ENCODE data around the gene ERG.

The ERG gene

DNA sequence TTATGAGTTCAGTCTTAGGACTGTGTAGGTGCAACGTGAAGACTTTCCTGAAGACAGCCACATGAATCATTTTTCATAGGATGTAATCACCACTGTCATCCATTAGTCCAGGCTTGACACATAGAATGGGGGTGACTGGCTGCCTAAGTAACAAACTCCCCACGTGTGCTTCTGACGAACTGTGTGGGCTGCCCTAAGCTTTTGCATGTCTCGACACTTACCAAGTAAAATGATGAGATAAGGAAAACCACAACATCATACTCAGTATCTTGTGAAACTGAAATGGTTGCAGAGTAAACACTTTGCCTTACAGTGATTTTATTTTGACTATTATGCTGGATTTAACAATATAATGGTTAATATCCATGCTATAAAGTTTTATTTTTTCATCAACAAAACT, 19.5 kb downstream of the ERG start:
- TF ChIP-seq SPI1 (IDR thresholded peaks at IDR 0.05; ENCODE audit: borderline replicate concordance, low read depth), result no peak
- TF ChIP-seq, protein P1, sequence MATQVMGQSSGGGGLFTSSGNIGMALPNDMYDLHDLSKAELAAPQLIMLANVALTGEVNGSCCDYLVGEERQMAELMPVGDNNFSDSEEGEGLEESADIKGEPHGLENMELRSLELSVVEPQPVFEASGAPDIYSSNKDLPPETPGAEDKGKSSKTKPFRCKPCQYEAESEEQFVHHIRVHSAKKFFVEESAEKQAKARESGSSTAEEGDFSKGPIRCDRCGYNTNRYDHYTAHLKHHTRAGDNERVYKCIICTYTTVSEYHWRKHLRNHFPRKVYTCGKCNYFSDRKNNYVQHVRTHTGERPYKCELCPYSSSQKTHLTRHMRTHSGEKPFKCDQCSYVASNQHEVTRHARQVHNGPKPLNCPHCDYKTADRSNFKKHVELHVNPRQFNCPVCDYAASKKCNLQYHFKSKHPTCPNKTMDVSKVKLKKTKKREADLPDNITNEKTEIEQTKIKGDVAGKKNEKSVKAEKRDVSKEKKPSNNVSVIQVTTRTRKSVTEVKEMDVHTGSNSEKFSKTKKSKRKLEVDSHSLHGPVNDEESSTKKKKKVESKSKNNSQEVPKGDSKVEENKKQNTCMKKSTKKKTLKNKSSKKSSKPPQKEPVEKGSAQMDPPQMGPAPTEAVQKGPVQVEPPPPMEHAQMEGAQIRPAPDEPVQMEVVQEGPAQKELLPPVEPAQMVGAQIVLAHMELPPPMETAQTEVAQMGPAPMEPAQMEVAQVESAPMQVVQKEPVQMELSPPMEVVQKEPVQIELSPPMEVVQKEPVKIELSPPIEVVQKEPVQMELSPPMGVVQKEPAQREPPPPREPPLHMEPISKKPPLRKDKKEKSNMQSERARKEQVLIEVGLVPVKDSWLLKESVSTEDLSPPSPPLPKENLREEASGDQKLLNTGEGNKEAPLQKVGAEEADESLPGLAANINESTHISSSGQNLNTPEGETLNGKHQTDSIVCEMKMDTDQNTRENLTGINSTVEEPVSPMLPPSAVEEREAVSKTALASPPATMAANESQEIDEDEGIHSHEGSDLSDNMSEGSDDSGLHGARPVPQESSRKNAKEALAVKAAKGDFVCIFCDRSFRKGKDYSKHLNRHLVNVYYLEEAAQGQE (IDR thresholded peaks at IDR 0.05; ENCODE audit: insufficient replicate concordance, low read depth), result no peak
- TF ChIP-seq POLR2AphosphoS5 (IDR thresholded peaks at IDR 0.05; ENCODE audit: low read depth), result no peak
- no peak for TF ChIP-seq CTCF (IDR thresholded peaks at IDR 0.05; ENCODE audit: insufficient read depth, low read length)
- Histone ChIP-seq H3K4me3 (replicated peaks; ENCODE audit: insufficient read depth, low read length) (no peak overlapping the region), H3K27me3 (ENCODE audit: insufficient read depth, poor library complexity, severe bottlenecking) (no peaks in the 10 kb centered on the region), H3K27ac (replicated peaks) (no peak overlapping the region)
- peak in 1 of 2 experiments; percentile 32 for DNase-seq (ENCODE audit: low read depth in 1 of 2, low spot score in 1 of 2)

GRCh38 chr21:38477226-38477625, 21.1 kb downstream of the ERG start:
- DNase-seq (ENCODE audit: low read depth in 1 of 2, low spot score in 1 of 2), result no peak
- Histone ChIP-seq H3K27ac (replicated peaks) (peak overlapping the region; percentile 71), H3K4me3 (replicated peaks; ENCODE audit: insufficient read depth, low read length) (no peak overlapping the region), H3K27me3 (ENCODE audit: insufficient read depth, poor library complexity, severe bottlenecking) (no peaks in the 10 kb centered on the region)
- TF ChIP-seq SPI1 (IDR thresholded peaks at IDR 0.05; ENCODE audit: borderline replicate concordance, low read depth), result no peak
- TF ChIP-seq GABPA (IDR thresholded peaks at IDR 0.05; ENCODE audit: low read depth), result no peak
- no peak for TF ChIP-seq CTCF (IDR thresholded peaks at IDR 0.05; ENCODE audit: insufficient read depth, low read length)
- no peak for TF ChIP-seq POLR2AphosphoS5 (IDR thresholded peaks at IDR 0.05; ENCODE audit: low read depth)
- TF ChIP-seq, protein P1 (IDR thresholded peaks at IDR 0.05; ENCODE audit: insufficient replicate concordance, low read depth), result no peak

- peak; percentile 97 for TF ChIP-seq POLR2AphosphoS5 (IDR thresholded peaks at IDR 0.05; ENCODE audit: low read depth)
- TF ChIP-seq, protein P1 (IDR thresholded peaks at IDR 0.05; ENCODE audit: insufficient replicate concordance, low read depth), result peak; percentile 46
- peak; percentile 73; the same call in 1 of the 2 replicates for TF ChIP-seq SPI1 (IDR thresholded peaks at IDR 0.05; ENCODE audit: borderline replicate concordance, low read depth)
- no peak for TF ChIP-seq CTCF (IDR thresholded peaks at IDR 0.05; ENCODE audit: insufficient read depth, low read length)
- Histone ChIP-seq H3K4me3 (replicated peaks; ENCODE audit: insufficient read depth, low read length) (no peak overlapping the region), H3K27ac (replicated peaks) (peak overlapping the region; percentile 71), H3K27me3 (ENCODE audit: insufficient read depth, poor library complexity, severe bottlenecking) (no peaks in the 10 kb centered on the region)
- peak; percentile 58 to 79 for DNase-seq (ENCODE audit: low read depth in 1 of 2, low spot score in 1 of 2)
These were observed 21.9 kb downstream of the ERG start for GRCh38 chr21:38476385-38476784.

All from HL-60 (cell line).